Mesenchymal stem cell (in vitro differentiated cells and primary cell): Measurements from ENCODE around the gene RUFY2.

Experiments
- DNase-seq: peaks from one replicate; pipeline ENCODE4 v3.0.0-alpha.2; 2013
- H2AFZ ChIP-seq: one replicate; pipeline ENCODE4 v1.6.1; 2013; ENCODE audit warnings: low read depth, mild to moderate bottlenecking, control low read depth, inconsistent platforms, low read length, moderate library complexity
- H2AK5ac ChIP-seq: 2 replicates; pipeline ENCODE4 v1.6.1; 2013; ENCODE audit warnings: low read length, moderate library complexity, mild to moderate bottlenecking, inconsistent platforms; ENCODE audit not compliant: severe bottlenecking
- H2BK120ac ChIP-seq: one replicate; pipeline ENCODE4 v1.6.1; 2013; ENCODE audit warnings: low read depth, mild to moderate bottlenecking, inconsistent platforms, low read length, moderate library complexity
- H2BK12ac ChIP-seq, 2 experiments: one replicate each; pipeline ENCODE4 v1.6.1; 2013; ENCODE audit warnings: inconsistent platforms in 2 of 2, low read length in 2 of 2, mild to moderate bottlenecking in 2 of 2, moderate library complexity in 2 of 2, control low read depth in 1 of 2
- H2BK15ac ChIP-seq: one replicate; pipeline ENCODE4 v1.6.1; 2013; ENCODE audit warnings: mild to moderate bottlenecking, low read depth, inconsistent platforms; ENCODE audit not compliant: poor library complexity, severe bottlenecking
- H2BK5ac ChIP-seq: 2 replicates; pipeline ENCODE4 v1.6.1; 2013; ENCODE audit warnings: low read depth, mild to moderate bottlenecking, low read length, control low read depth, inconsistent platforms; ENCODE audit not compliant: poor library complexity, severe bottlenecking
- H3K14ac ChIP-seq, 2 experiments: one replicate each; pipeline ENCODE4 v1.6.1; 2013; ENCODE audit warnings: inconsistent platforms in 2 of 2, low read length in 2 of 2, control low read depth in 1 of 2, mild to moderate bottlenecking in 1 of 2, moderate library complexity in 1 of 2
- H3K18ac ChIP-seq, 2 experiments: one replicate each; pipeline ENCODE4 v1.6.1; 2013; ENCODE audit warnings: inconsistent platforms in 2 of 2, low read length in 2 of 2, control low read depth in 1 of 2, low read depth in 1 of 2, mild to moderate bottlenecking in 1 of 2
- H3K23ac ChIP-seq, 2 experiments: one replicate each; pipeline ENCODE4 v1.6.1; 2013; ENCODE audit warnings: inconsistent platforms in 2 of 2, low read length in 2 of 2, mild to moderate bottlenecking in 2 of 2, moderate library complexity in 2 of 2, control low read depth in 1 of 2
- H3K27ac ChIP-seq: 2 replicates; pipeline ENCODE4 v1.5.1; 2013; ENCODE audit warnings: mild to moderate bottlenecking, moderate library complexity, low read length, control low read depth, inconsistent platforms; ENCODE audit not compliant: poor library complexity, severe bottlenecking
- H3K27me3 ChIP-seq, 2 experiments: 2 replicates each; pipeline versions ENCODE4 v1.6.1 to v1.7.0; 2013; ENCODE audit warnings: low read length in 2 of 2, mild to moderate bottlenecking in 2 of 2, moderate library complexity in 2 of 2, control low read depth in 1 of 2, inconsistent platforms in 1 of 2; ENCODE audit not compliant: control insufficient read depth in 1 of 2, insufficient read depth in 1 of 2
- H3K36me3 ChIP-seq, 2 experiments: 2 replicates each; pipeline versions ENCODE4 v1.6.1 to v1.7.0; 2013; ENCODE audit warnings: low read length in 2 of 2, control low read depth in 1 of 2, inconsistent platforms in 1 of 2, low read depth in 1 of 2, mild to moderate bottlenecking in 1 of 2; ENCODE audit not compliant: insufficient read depth in 2 of 2, control insufficient read depth in 1 of 2
- H3K4ac ChIP-seq, 2 experiments: one replicate each; pipeline ENCODE4 v1.6.1; 2013; ENCODE audit warnings: inconsistent platforms in 2 of 2, low read length in 2 of 2, mild to moderate bottlenecking in 2 of 2, moderate library complexity in 2 of 2, control low read depth in 1 of 2, low read depth in 1 of 2
- H3K4me1 ChIP-seq: 2 replicates; pipeline ENCODE4 v1.6.1; 2013; ENCODE audit warnings: low read depth, low read length, control low read depth; ENCODE audit not compliant: control insufficient read depth, insufficient read depth
- H3K4me2 ChIP-seq: 2 replicates; pipeline ENCODE4 v1.6.1; 2013; ENCODE audit warnings: low read length, mild to moderate bottlenecking, inconsistent platforms; ENCODE audit not compliant: poor library complexity, severe bottlenecking
- H3K4me3 ChIP-seq, 2 experiments: 2 replicates each; pipeline versions ENCODE4 v1.5.1 to v1.7.0; 2013; ENCODE audit warnings: low read length in 2 of 2, mild to moderate bottlenecking in 2 of 2, control low read depth in 1 of 2, low read depth in 1 of 2; ENCODE audit not compliant: insufficient read depth in 1 of 2
- H3K79me1 ChIP-seq: replicated peaks from 2 replicates; pipeline ENCODE4 v1.6.1; 2013; ENCODE audit warnings: mild to moderate bottlenecking, control low read depth, low read length, inconsistent platforms; ENCODE audit not compliant: poor library complexity, severe bottlenecking
- H3K9ac ChIP-seq: 2 replicates; pipeline ENCODE4 v1.7.0; 2013; ENCODE audit warnings: mild to moderate bottlenecking, low read length, moderate library complexity
- H3K9me3 ChIP-seq: 2 replicates; pipeline ENCODE4 v1.7.0; 2013; ENCODE audit warnings: mild to moderate bottlenecking, low read length; ENCODE audit not compliant: control insufficient read depth
- H4K8ac ChIP-seq: one replicate; pipeline ENCODE4 v1.6.1; 2013; ENCODE audit warnings: inconsistent platforms, mild to moderate bottlenecking, low read length, moderate library complexity
- H4K91ac ChIP-seq: one replicate; pipeline ENCODE4 v1.6.1; 2013; ENCODE audit warnings: mild to moderate bottlenecking, low read length, inconsistent platforms
- WGBS: methylation state at CpG from one replicate; pipeline ENCODE4 v1.1.7; 2013; ENCODE audit warnings: mixed read lengths; 5-methylcytosine and 5-hydroxymethylcytosine counted together

The RUFY2 gene

DNA sequence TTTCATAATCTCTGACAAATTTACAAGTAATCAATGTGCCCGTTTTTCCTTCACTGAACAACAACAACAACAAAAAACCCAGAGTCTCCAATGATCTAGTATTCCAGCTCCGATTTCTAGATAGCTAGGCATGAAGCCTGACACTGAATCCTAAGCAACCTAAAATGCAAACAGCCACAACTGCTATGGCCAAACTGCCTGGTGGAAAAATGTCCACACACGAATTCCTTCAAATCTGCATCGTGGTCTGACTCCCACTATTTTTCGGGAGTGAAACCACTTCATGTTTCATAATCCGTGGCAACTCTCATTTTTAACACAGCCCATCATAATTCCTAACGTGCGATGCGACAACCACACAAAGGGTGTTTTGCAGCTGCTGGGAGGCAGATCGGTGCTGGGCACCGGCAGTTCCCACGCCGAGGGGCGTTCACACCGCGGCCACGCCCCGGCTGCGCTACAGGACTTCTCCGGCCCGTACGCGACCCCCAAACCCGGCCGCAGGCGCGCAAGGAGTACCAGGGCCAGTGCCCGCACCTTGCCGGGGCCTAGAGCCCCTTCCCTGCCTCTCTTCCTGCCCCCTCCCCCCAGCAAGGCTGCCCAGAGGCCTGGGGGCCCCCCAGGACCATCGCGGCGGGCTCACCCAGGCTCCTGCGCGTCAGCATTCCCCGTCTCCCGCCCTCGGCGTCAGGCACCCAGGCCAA lies 814 bp downstream of the RUFY2 start:
- Histone ChIP-seq H3K27me3 (no peaks in the 10 kb centered on the region), H3K9ac (peak overlapping the region; percentile 99), H3K14ac (peak overlapping the region in 1 of 2 experiments; percentile 91), H3K79me1 (peaks cover 3% of the 10 kb centered on the region), H4K91ac (peak overlapping the region; percentile 90), H3K23ac (no peak overlapping the region), H3K4ac (peak overlapping the region; percentile 97 to 99), H3K27ac (peak overlapping the region; percentile 76), H2AFZ (peak overlapping the region; percentile 90), H3K4me1 (no peaks in the 10 kb centered on the region), H3K18ac (peak overlapping the region; percentile 94 to 99), H3K9me3 (no peaks in the 10 kb centered on the region), H2BK15ac (peak overlapping the region; percentile 95), H3K4me2 (peak overlapping the region; percentile 87), H2BK5ac (peak overlapping the region; percentile 84), H3K36me3 (peaks cover 0 to 2% of the 10 kb centered on the region in 2 experiments), H2BK120ac (peak overlapping the region; percentile 94), H2AK5ac (peak overlapping the region; percentile 36), H4K8ac (peak overlapping the region; percentile 99), H2BK12ac (peak overlapping the region in 1 of 2 experiments; percentile 31), H3K4me3 (peak overlapping the region; percentile 91 to 97)
- peak; percentile 80 for DNase-seq
- WGBS = 2% methylated on average over 38 of the region's 38 CpGs

DNA sequence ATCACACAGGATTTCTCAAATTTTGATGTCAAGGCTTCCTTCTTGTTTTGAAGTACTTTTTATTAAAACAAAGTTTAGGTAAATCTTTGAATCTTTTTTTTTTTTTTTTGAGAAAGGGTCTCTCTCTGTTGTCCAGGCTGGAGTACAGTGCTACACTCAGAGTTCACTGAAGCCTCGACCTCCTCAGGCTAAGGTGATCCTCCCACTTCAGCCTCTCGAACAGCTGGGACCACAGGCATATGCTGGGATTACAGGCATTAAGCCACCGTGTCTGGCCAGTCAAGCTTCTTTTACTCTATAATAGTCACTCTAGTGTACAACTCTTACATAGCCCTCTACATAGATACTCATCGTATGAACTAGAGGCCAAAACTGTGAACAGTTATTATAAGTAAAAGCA lies 3.4 kb downstream of the RUFY2 start:
- Histone ChIP-seq H2AFZ (no peak overlapping the region), H3K4ac (no peak overlapping the region), H3K27ac (no peak overlapping the region), H3K18ac (no peak overlapping the region), H2BK15ac (no peak overlapping the region), H3K14ac (no peak overlapping the region), H3K36me3 (peaks cover 9 to 19% of the 10 kb centered on the region in 2 experiments), H2BK5ac (no peak overlapping the region), H4K91ac (no peak overlapping the region), H2BK12ac (no peak overlapping the region), H3K4me2 (no peak overlapping the region), H3K4me3 (no peak overlapping the region), H3K23ac (no peak overlapping the region), H2AK5ac (no peak overlapping the region), H3K79me1 (peaks cover 5% of the 10 kb centered on the region), H3K27me3 (no peaks in the 10 kb centered on the region), H3K9ac (no peak overlapping the region), H2BK120ac (no peak overlapping the region), H3K9me3 (no peaks in the 10 kb centered on the region), H3K4me1 (no peaks in the 10 kb centered on the region), H4K8ac (no peak overlapping the region)
- WGBS = 97% methylated on average over 3 of the region's 4 CpGs
- no peak for DNase-seq

DNA sequence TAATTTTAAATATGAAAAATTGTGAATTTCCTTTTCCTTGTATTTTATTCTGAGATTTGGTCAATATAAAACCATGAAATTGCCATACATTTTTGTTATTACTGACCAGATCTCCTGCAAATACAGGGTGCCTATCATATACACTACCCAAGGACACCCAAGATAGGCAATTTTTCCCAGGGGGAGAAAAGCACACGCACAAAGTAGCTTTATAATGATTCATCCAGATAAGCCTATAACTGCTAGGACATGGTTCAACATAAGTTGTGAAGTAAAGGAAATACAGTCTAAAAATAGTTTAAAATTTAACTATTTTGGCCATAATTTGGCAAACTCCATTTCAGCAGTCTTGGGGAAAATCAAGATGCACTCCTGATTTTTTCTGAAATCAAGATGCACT lies 4.8 kb downstream of the RUFY2 start:
- H3K4ac ChIP-seq = no peak overlapping the region
- H4K91ac ChIP-seq = no peak overlapping the region
- H2BK120ac ChIP-seq = no peak overlapping the region
- no peak overlapping the region for H3K14ac ChIP-seq
- H3K4me2 ChIP-seq = no peak overlapping the region
- no peak overlapping the region for H3K23ac ChIP-seq
- DNase-seq = peak; percentile 13
- WGBS = no CpG with 5 or more reads among the region's 1 CpG
- H4K8ac ChIP-seq = no peak overlapping the region
- H2AK5ac ChIP-seq = no peak overlapping the region
- no peaks in the 10 kb centered on the region for H3K27me3 ChIP-seq
- H3K18ac ChIP-seq = no peak overlapping the region
- H2AFZ ChIP-seq = no peak overlapping the region
- no peaks in the 10 kb centered on the region for H3K9me3 ChIP-seq
- no peak overlapping the region for H2BK5ac ChIP-seq
- no peak overlapping the region for H3K4me3 ChIP-seq
- no peak overlapping the region for H3K9ac ChIP-seq
- peaks cover 9 to 21% of the 10 kb centered on the region in 2 experiments for H3K36me3 ChIP-seq
- no peak overlapping the region for H2BK12ac ChIP-seq
- no peak overlapping the region for H2BK15ac ChIP-seq
- H3K4me1 ChIP-seq = no peaks in the 10 kb centered on the region
- peaks cover 4% of the 10 kb centered on the region for H3K79me1 ChIP-seq
- no peak overlapping the region for H3K27ac ChIP-seq

DNA sequence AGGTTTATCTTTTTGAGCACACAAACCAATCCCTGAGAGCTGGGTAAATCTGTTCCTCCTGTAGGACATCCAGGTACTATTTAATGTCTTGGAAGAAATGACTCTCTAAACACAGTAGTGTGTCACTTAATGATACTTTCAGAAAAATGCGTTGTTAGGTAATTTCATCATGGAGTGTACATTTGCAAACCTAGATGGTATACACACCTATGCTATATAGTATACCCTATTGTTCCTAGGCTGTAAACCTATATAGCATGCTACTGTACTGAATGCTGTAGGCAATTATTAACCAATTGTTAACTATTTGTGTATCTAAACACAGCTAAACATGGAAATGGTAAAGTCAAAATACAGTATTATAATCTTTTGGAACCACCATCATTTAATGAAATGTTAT lies 10.1 kb downstream of the RUFY2 start:
- Histone ChIP-seq H3K27me3 (no peaks in the 10 kb centered on the region), H2AK5ac (no peak overlapping the region), H4K91ac (no peak overlapping the region), H2AFZ (no peak overlapping the region), H2BK120ac (no peak overlapping the region), H2BK5ac (no peak overlapping the region), H3K79me1 (peaks cover 8% of the 10 kb centered on the region), H3K4me3 (no peak overlapping the region), H3K14ac (no peak overlapping the region), H3K4me1 (no peaks in the 10 kb centered on the region), H3K4ac (no peak overlapping the region), H3K36me3 (peaks cover 14 to 60% of the 10 kb centered on the region in 2 experiments), H3K4me2 (no peak overlapping the region), H3K9me3 (no peaks in the 10 kb centered on the region), H3K23ac (no peak overlapping the region), H2BK12ac (no peak overlapping the region), H2BK15ac (no peak overlapping the region), H4K8ac (no peak overlapping the region), H3K18ac (no peak overlapping the region), H3K9ac (no peak overlapping the region), H3K27ac (no peak overlapping the region)
- DNase-seq = no peak
- WGBS = no CpG with 5 or more reads among the region's 1 CpG
